Activated CD4-positive, alpha-beta T cell treated with anti-CD3 and anti-CD28 coated beads for 24 hours (primary cell): ENCODE measurements around the gene COPG2.
"Not testable (repeated sequence)": the region's sequence is repeated elsewhere in the genome, so short reads cannot be mapped to it uniquely, and the experiment has no call there.

Experiments
- DNase-seq, 2 donors: peaks; one replicate each; pipeline ENCODE4 v3.0.0-alpha.2; 2020; ENCODE audit warnings: low read depth in 2 of 2

COPG2 gene, protein sequence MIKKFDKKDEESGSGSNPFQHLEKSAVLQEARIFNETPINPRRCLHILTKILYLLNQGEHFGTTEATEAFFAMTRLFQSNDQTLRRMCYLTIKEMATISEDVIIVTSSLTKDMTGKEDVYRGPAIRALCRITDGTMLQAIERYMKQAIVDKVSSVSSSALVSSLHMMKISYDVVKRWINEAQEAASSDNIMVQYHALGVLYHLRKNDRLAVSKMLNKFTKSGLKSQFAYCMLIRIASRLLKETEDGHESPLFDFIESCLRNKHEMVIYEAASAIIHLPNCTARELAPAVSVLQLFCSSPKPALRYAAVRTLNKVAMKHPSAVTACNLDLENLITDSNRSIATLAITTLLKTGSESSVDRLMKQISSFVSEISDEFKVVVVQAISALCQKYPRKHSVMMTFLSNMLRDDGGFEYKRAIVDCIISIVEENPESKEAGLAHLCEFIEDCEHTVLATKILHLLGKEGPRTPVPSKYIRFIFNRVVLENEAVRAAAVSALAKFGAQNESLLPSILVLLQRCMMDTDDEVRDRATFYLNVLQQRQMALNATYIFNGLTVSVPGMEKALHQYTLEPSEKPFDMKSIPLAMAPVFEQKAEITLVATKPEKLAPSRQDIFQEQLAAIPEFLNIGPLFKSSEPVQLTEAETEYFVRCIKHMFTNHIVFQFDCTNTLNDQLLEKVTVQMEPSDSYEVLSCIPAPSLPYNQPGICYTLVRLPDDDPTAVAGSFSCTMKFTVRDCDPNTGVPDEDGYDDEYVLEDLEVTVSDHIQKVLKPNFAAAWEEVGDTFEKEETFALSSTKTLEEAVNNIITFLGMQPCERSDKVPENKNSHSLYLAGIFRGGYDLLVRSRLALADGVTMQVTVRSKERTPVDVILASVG

DNA sequence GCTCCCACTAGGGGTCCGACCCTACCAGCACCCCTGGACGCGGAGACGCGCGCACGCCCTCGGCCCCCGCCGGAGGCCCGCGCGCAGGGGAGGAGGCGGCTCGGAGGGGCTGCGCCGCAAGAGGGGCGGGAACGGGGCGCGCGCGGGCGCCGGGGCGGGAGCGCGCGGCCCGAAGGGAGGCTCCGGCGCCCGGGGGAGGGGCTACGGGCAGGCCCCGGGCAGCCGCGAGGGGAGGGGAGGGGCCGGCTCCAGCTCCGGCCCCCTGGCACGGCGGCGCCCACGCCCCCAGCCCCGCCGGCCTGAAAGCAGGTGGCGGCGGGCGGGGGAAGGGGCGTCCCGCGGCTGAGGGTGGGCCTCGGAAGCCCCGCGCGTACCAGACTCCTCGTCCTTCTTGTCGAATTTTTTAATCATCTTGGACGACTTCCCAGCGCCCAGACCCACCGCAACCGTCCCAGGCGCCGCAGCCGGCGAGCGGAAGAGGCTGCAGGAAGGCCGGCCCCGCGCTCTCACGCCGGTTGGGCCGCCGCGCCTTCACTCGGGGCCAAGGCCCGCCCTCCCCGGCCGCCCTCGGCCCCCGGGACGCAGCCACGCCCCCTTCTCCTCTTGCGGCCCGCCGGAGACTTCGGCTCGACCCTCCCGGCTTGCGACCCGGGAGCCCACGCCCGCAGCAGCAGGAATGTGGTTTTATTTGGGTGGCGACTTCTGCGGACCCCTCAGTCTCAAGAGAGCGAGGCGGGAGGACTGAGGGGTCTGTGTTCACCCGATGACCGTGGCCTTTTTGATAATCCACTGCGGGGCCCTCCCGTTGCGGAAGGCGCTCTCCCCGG is at the start of gene COPG2:
Gene COPG2 (minus strand): TSS at position 491 of the 827 bp plus-strand sequence. CDS start 80 bp downstream, at position 411.
- peak; percentile 68 to 75 for DNase-seq

DNA sequence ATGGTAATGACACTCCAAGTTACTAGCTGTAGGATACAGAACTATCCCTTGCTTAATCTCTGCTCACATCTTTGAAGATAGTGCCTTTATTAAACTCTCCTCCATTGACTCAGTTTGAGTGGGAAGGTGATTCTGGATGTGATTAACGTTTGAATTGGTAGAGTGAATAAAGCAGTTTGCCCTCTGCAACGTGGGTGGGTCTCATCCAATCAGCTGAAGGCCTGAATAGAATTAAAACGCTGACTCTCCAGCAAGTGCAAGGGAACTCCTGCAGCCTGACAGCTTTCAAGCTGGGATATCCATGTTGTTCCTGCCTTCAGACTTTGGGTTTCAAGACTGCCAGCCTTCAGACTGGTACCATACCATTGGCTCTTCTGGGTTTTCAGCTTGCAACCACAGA is 43.9 kb upstream of the COPG2 start:
- no peak for DNase-seq

DNA sequence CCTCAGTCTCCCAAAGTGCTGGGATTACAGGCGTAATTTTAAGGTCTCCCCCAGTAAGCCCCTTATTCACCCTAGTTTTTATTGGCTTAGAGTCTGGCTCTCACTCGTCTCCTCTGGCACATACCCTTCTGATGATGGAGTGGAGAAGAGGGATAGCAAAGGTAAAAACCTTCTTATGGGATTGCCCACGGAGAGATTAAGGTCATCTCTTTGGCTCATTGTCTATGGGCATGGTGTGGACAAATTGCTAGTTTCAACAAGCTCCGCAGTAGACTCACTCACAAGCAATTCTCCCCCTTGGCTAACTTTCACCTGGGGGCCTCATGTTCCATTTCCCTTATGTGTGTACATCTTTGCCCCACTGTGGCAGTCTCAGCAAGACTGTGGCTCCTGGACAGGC is 40.2 kb upstream of the COPG2 start:
- DNase-seq: no peak

DNA sequence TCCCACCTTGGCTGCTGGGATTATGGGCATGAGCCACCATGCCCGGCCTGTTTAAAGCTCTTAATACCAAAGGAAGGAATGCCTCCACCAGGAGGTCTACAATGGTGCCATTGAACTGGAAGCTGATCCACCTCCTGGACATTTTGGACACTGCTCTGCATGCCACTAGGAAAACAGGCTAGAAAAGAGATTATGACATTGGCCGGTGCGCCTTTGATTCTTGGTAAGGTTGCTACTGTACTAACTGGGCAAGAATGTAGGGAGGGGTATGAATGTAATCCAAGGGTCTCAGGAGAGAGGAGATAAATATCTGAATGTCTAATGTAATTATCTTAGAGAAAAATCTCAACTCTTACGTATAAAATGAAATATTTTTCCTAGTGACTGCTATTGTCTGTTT is 39.5 kb upstream of the COPG2 start:
- DNase-seq: no peak

DNA sequence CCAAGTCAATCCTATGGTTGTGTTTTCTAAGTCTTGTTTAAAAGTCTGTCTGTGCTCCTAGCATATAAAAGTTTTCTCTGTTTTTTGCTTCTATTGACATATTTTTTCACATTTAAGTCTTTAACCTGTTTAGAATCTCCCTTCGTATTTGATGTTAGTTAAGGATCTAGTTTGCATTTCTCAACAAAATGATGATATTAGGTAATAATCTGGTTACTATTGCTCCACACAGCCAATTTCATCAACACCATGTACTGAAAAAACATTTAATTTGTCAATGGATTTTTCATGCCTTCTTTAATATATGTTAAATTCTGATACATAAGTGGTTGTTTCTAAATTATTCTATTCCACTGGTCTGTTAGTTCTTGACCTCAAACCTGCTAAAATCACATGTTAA is 35.3 kb upstream of the COPG2 start:
- DNase-seq: no peak

DNA sequence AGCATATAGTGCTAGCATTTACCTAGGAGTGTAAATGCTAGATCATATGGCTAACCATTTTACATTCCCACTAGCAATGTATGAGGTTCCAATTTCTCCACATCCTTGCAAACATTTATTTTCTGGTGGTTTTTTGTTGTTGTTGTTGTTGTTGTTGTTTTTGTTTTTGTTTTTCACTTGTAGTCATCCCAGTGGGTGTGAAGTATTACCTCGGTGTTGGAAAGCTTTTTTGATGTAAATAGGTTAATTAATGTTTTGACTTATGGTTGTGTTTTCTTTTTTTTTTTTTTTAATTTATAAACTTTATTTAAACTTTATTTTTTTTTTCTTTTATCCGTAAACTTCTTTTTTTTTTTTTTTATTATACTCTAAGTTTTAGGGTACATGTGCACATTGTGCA is 33.1 kb upstream of the COPG2 start:
- DNase-seq: no peak

DNA sequence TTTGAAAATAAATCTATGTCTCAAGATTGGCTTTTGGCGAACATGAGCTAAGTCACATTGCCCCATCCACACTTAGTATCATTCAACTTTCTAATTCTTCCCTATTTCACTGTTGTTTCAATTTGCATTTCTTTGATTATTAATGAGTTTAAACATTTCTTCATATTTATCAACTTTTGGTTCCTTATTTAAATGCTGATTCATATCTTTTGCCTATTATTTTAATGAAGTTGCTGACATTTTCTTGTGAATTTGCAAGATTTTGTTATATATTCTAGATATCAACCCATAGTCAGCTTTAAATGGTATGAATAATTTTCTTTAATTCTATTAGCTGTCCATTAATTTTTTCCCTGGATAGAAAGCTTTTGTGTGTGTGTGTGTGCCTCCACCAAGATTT is 32.2 kb upstream of the COPG2 start:
- no peak for DNase-seq

DNA sequence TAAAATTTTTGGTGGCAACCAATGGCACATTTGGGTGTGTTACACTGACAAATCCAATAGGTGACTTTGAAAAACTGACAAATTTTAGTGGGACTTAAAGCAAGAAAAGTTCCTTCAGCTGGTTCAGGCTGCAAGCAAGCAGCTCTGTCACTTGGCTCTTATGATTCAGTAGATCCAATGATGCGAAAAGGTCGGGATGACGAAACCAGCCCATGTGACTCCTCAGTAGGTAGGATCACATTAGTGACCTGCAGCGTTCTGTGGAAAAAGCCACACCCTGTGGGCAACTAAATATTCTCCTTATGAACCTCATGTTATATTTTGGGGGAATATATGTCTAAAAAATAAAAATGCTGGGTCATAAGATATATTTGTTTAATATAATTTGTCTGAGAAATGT is 31.1 kb upstream of the COPG2 start:
- no peak for DNase-seq

DNA sequence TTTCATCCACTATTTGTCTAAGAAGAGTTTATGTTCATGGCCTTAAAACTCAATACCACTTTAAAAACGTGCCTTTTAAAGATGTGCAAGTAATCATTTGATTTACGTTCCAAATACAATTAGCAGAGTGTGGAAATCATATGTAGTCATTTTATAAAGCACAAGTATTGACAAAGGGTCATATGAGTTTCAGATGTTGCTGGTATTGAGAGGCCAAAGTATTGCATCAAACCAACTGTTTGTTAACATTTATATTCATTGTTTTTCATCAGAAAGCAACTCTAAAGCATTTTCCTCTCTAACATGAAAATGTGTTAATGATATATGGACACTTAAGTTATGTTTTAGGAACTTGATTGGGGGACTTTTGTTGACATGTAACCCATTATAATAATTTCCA is 29.3 kb upstream of the COPG2 start:
- no peak for DNase-seq

DNA sequence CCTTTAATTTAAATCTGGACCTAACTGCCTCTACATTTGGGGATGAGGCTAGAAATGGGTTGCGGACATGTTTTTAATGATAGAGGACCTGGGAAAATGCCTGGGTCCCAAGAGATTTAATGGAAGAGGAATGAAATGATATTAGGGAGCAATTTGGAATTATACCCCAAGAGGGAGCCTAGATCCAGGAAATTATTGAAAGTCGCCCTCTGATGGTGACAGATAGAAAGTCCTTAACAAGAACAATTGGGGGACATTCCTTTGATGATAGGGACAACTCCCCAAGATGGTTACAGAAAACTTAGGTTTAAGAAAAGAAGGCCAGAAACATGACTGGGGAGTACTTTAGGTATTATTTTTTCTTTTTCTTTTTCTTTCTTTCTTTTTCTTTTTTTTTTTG is 27.3 kb upstream of the COPG2 start:
- no peak for DNase-seq

DNA sequence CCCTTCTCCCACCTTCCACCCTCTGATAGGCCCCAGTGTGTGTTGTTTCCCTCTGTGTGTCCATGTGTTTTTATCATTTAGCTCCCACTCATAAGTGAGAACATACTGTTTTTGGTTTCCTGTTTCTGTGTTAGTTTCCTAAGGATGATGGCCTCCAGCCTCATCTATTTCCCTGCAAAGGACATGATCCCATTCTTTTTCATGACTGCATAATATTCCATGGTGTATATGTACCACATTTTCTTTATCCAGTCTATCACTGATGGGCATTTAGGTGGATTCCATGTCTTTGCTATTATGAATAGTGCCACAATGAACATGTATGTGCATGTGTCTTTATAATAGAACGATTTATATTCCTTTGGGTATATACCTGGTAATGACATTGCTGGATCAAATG is 23.8 kb upstream of the COPG2 start:
- DNase-seq: not testable (repeated sequence)

DNA sequence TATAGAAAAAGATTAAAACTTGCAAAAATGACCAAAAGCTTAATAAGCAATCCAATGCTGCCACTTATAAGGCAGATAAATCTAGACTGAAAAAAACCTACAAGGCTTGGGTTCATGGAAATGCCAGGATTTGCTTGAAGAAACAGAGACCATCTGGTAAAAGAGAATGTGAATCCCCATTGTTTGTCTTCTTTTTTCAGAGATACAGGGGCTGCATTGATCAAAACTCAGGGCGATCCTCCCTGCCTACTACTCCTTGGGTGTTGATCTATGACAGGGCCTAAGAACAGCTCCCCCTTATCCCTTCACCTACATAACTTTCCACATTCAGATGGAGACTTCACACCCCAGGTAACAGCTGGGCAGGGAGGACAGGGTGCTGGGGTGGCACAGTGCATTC is 21.1 kb upstream of the COPG2 start:
- no peak for DNase-seq

DNA sequence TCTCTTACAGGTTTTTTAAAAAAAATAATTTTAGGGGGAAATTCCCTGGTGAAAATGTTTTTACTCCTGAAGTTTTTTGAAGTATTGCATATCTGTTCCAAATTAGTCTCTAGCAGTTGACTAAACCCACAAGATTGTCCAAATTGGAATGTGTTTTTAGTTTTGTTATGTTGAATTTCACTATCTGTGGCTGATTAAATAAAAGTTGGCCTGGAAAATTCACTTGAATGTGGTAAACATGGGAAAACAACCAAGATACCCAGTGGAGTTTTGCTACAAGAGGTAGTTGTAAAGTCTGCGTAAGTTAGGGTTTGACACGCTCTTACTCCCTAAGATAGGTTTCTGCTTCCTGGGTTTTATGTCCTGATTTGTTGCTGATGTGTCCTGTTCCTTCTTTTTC is 14.5 kb upstream of the COPG2 start:
- no peak for DNase-seq

DNA sequence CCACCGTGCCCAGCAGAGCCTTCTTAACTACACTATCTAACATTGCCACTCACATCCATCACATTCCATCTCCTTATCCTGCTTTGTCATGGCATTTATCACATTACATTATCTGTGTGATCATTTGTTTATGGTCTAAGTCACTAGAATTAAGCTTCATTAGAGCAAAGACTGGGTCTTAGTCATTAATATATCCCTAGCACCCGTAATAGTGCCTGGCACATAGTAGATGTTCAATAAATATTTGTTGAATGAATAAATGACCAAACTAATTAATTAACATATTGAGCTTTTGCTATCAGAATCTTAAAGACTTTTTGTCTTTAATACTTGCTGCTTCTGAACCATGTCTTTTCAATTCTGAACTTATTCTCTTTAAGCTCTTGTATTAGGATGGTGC is 5.9 kb upstream of the COPG2 start:
- no peak for DNase-seq

DNA sequence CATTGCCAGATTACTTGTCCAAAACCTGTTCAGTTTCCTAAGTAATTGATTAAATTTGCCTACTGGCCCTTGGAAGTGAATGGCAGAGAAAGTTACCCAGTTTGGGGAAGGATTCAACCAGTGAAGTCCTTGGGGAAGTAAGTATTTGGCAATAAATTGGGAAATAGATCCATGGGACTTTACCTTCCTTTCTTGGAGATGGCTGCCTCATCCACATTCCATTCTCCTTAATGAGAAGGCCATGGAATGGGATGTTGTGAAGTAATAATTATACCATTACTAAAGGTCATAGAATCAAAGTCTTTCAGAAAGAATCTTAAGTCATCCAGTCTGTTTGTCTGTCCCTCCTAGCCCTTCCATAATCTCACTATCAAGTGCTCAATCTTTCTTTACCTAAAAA is 4.5 kb upstream of the COPG2 start:
- no peak for DNase-seq

DNA sequence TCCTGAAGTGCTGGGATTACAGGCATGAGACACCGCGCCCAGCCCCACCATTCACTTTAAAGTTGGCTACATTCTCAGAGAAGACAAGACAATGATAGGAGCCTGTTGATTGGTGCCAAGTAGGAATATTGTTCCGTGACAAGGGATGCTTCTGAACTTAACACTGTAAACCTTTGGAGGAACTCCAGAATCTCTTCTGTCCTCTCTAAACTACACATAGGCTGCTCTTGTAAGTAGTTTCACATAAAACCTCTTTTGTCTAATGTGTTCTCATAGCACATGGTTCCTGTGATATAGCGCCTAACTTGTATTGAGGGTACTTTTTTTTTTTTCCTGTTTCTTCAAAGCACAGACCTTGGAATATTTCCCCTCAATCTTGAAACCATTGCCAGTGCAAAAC is 3.6 kb upstream of the COPG2 start:
- DNase-seq: no peak

DNA sequence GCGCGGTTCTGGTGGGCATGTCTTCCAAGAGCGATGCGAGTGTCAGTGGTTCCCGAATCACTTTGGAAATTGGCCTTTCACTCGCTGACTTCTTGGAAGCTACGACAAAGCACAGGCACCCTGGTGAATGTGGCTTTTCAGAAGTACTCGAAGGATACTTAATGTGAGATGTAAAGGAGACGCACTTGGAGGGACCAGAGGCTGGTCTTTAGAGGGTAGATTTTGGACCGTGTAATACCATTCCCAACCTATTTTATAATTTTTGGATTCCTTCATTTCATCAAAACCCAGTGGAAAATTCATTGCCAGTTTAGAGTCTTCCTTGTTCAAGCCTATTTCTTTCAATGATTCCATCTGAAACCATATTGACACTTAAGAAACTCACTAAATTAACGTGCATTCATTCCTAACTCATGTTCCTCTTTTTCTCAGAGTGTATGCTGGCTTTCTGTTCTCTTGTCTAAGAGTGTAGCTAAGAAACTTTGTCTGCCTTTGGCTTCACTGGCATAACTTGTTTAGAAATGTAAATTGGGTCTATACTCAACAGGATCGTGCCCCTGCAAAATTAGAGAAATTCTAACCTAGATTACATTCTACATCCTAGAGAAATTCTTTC is 645 bp upstream of the COPG2 start:
- no peak for DNase-seq

DNA sequence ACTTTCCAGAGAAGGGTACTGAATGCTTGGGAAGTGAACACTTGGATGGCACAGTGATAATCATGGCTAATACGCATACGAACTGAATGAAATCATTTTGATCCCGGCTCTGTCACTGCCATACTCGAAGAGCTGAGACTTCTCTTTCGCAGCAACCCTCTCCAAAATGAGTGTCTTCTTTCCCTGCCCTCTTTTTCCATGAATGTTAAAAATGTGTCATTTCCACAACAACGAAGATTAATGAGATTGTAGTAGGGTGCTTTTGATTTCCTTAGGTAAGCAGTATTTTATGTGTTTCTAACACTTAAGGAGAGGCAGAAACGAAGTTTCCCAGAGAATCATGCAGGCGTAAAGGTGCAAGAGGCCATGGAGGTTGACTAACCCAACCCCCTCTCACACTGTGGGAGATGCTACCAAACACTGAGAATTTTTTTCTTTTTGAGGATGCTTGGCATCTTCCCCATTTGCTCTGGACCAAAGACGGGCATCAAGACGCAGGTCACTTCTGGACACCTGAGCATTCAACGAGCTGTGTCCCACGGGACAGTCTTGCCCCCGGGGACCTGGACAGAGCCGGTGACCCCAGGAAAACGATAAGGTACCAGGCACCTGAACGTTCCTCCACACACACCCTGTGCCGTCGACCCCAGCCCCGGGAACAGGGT is 823 bp downstream of the COPG2 start:
- no peak for DNase-seq

DNA sequence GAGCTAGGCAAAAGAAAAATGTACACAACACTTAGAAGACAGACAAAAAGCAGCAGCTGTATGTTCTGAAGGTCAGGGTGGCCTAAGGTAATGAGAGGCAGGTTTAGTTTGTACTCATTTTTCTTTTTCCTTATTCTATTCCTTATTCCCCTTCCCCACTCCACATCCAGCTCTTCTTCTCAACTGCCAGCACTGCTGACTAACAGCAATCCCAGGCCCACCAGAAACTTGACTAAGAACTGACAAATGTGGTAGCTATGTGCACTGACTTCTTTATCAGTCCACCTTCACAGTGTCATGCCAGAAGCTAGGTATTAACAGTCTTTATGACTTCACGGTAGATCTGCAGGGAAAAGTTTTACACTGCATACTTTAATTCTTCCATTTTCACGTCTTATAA is 6.1 kb downstream of the COPG2 start:
- no peak for DNase-seq

DNA sequence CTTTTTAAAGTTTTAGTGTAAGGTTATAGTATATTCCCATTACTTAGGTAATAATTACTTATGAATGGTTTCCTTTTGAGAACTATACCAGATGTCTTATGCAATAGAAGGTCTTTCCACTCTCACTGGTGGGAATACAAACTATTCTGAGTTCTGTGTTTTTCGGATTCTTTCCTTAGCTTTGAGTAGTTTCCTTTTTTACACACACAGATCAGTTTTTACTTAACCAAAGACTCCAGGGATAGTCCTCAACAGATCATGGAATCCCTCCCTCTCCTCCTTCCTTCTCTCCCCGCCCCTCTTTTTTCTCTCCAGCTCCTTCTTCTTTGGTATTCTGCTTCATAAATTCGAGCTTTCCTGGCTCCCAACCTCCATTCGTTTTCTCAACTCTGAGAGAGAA is 13.3 kb downstream of the COPG2 start:
- no peak for DNase-seq

DNA sequence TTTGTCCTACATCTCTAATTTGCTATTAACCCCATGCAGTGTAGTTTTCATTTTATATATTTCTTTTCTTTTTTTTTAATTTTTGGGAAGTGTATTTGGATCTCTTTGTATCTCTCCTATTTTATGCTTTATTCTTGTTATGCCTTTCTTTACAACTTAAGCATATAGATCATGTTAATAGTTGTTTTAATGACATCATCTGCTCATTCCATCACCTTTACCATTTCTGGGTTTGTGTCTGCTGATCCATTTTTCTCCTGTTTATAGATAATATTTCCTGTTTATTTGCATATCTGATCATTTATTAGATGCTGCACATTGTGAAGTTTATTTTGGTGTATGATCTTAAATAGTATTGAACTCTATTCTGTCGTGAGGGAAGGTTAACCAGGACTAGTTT is 13.7 kb downstream of the COPG2 start:
- DNase-seq: no peak
